ENCODE data around the gene FOLR2.

Gene FOLR2

GRCh38 chr11:72233773-72234513 is 17.3 kb downstream of the FOLR2 start:
- TF ChIP-seq CREB1 (IDR thresholded peaks at IDR 0.05; ENCODE audit: low read depth) (no peak), ZBTB7A (IDR thresholded peaks at IDR 0.05; ENCODE audit: low read depth) (no peak), CEBPB (IDR thresholded peaks at IDR 0.05) (no peak), RAD21 (IDR thresholded peaks at IDR 0.05; ENCODE audit: low read depth) (no peak), FOXM1 (IDR thresholded peaks at IDR 0.05; ENCODE audit: borderline replicate concordance, low read depth) (no peak), MAX (IDR thresholded peaks at IDR 0.05) (no peak), EP300 (IDR thresholded peaks at IDR 0.05; ENCODE audit: borderline replicate concordance) (no peak), USF1 (IDR thresholded peaks at IDR 0.05) (no peak), TEAD4 (IDR thresholded peaks at IDR 0.05) (no peak), REST (IDR thresholded peaks at IDR 0.05; ENCODE audit: low read depth) (no peak), EGR1 (IDR thresholded peaks at IDR 0.05) (no peak), NFIC (IDR thresholded peaks at IDR 0.05) (no peak), TCF12 (IDR thresholded peaks at IDR 0.05; ENCODE audit: low read depth) (no peak), YY1 (IDR thresholded peaks at IDR 0.05; ENCODE audit: low read depth) (no peak), TAF1 (IDR thresholded peaks at IDR 0.05; ENCODE audit: low read depth) (no peak)

GRCh38 chr11:72234514-72234830 is 17.9 kb downstream of the FOLR2 start:
- TF ChIP-seq YY1 (IDR thresholded peaks at IDR 0.05; ENCODE audit: low read depth), result no peak
- no peak for TF ChIP-seq ZBTB7A (IDR thresholded peaks at IDR 0.05; ENCODE audit: low read depth)
- TF ChIP-seq FOXM1 (IDR thresholded peaks at IDR 0.05; ENCODE audit: borderline replicate concordance, low read depth), result no peak
- no peak for TF ChIP-seq EP300 (IDR thresholded peaks at IDR 0.05; ENCODE audit: borderline replicate concordance)
- TF ChIP-seq MAX (IDR thresholded peaks at IDR 0.05), result no peak

- TF ChIP-seq TEAD4 (IDR thresholded peaks at IDR 0.05) (no peak), USF1 (IDR thresholded peaks at IDR 0.05) (no peak), NFIC (IDR thresholded peaks at IDR 0.05) (no peak), CEBPB (IDR thresholded peaks at IDR 0.05) (no peak), TCF12 (IDR thresholded peaks at IDR 0.05; ENCODE audit: low read depth) (no peak), ZBTB7A (IDR thresholded peaks at IDR 0.05; ENCODE audit: low read depth) (no peak), MAX (IDR thresholded peaks at IDR 0.05) (no peak), EP300 (IDR thresholded peaks at IDR 0.05; ENCODE audit: borderline replicate concordance) (no peak), REST (IDR thresholded peaks at IDR 0.05; ENCODE audit: low read depth) (no peak), FOXM1 (IDR thresholded peaks at IDR 0.05; ENCODE audit: borderline replicate concordance, low read depth) (no peak)
Measured at GRCh38 chr11:72234920-72235319, 18.3 kb downstream of the FOLR2 start.

GRCh38 chr11:72235351-72236057 is 18.9 kb downstream of the FOLR2 start:
- TF ChIP-seq ZBTB7A (IDR thresholded peaks at IDR 0.05; ENCODE audit: low read depth) (no peak), TCF12 (IDR thresholded peaks at IDR 0.05; ENCODE audit: low read depth) (no peak), RAD21 (IDR thresholded peaks at IDR 0.05; ENCODE audit: low read depth) (no peak), CREB1 (IDR thresholded peaks at IDR 0.05; ENCODE audit: low read depth) (no peak), USF1 (IDR thresholded peaks at IDR 0.05) (no peak), TAF1 (IDR thresholded peaks at IDR 0.05; ENCODE audit: low read depth) (no peak), YY1 (IDR thresholded peaks at IDR 0.05; ENCODE audit: low read depth) (no peak), MAX (IDR thresholded peaks at IDR 0.05) (no peak), TEAD4 (IDR thresholded peaks at IDR 0.05) (no peak)

Measured in Ishikawa (cell line).